ENCODE measurements around the gene LMF2.

LMF2 gene

DNA sequence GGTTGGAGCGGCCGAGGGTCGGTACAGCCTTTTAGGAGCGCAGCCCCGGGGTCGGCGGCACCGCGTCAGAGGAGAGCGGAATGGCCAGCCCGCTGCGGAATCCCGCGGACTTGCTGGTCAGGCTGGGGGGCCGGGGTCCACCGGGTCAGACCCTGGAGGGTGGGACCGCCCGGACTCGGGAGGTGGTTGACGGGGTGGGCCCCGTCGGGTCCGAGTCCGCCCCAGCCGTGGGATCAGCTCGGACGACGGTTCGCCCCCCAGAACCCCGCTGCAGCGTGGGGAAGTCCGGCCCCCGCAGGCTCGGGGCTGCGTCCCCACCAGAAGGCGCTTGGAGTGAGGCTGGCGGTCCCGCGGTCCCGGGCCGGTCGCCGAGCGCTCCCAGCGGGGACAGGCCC lies 26.5 kb downstream of the LMF2 start:
- H3K9me3 ChIP-seq (ENCODE audit: control insufficient read depth, low read length), result no peaks in the 10 kb centered on the region
- H3K36me3 ChIP-seq (ENCODE audit: control insufficient read depth, insufficient read depth, low read length), result no peaks in the 10 kb centered on the region
- no peaks in the 10 kb centered on the region for H3K4me1 ChIP-seq (ENCODE audit: control insufficient read depth, insufficient read depth, low read length)
- peaks cover 36% of the 10 kb centered on the region for H3K27me3 ChIP-seq (ENCODE audit: control insufficient read depth, insufficient read depth, low read length, poor library complexity, severe bottlenecking)
- WGBS, 2 experiments, result 6% methylated on average over 45 of the region's 45 CpGs
- H3K27ac ChIP-seq (ENCODE audit: insufficient read depth, low read depth, low read length, poor library complexity, severe bottlenecking), result no peak overlapping the region
- peak overlapping the region; percentile 31 for H3K4me3 ChIP-seq (ENCODE audit: insufficient read depth, low read depth, low read length)

DNA sequence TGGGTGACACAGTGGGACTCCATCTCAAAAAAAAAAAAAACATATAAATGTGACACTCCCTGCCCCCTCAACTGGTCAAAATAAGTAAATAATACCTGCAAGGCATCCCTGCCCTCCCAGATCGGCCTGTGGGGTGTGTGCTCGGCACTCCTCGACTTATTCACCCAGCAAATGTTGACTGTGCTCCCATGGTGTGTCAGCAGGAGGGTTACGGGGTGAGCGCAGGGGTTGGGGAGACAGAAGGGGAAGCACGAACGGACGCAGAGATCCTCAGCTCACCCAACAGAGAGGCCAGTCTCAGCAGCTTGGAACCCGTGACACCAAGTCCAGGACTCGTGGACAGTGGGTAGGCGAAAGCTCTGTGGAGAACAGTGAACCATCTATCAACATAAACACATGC lies 27.8 kb downstream of the LMF2 start:
- Histone ChIP-seq H3K4me1 (ENCODE audit: control insufficient read depth, insufficient read depth, low read length) (no peaks in the 10 kb centered on the region), H3K27me3 (ENCODE audit: control insufficient read depth, insufficient read depth, low read length, poor library complexity, severe bottlenecking) (peaks cover 36% of the 10 kb centered on the region), H3K4me3 (ENCODE audit: insufficient read depth, low read depth, low read length) (no peak overlapping the region), H3K27ac (ENCODE audit: insufficient read depth, low read depth, low read length, poor library complexity, severe bottlenecking) (no peak overlapping the region), H3K9me3 (ENCODE audit: control insufficient read depth, low read length) (no peaks in the 10 kb centered on the region), H3K36me3 (ENCODE audit: control insufficient read depth, insufficient read depth, low read length) (no peaks in the 10 kb centered on the region)
- 81 to 85% methylated on average over 11 of the region's 11 CpGs for WGBS, 2 experiments

DNA sequence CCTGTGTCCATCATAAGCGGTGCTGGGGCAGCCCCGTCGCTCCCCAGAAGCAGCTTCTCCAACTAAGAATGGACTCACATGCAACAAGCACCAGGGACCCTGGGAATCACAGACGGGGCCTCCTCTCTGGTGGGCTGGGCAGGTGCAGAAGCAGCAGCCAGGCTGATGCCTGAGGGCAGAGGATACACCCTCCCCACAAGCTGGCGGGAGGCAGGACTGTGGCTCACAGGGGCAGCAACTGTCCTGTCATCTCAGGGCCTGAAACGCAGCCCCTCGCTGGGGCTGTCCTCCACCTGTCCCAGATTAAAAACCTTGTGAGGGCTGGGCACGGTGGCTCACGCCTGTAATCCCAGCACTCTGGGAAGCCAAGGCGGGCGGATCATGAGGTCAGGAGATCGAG lies 29.6 kb downstream of the LMF2 start:
- 87 to 93% methylated on average over 12 of the region's 12 CpGs for WGBS, 2 experiments
- Histone ChIP-seq H3K27ac (ENCODE audit: insufficient read depth, low read depth, low read length, poor library complexity, severe bottlenecking) (no peak overlapping the region), H3K4me3 (ENCODE audit: insufficient read depth, low read depth, low read length) (no peak overlapping the region), H3K36me3 (ENCODE audit: control insufficient read depth, insufficient read depth, low read length) (no peaks in the 10 kb centered on the region), H3K27me3 (ENCODE audit: control insufficient read depth, insufficient read depth, low read length, poor library complexity, severe bottlenecking) (peaks cover 36% of the 10 kb centered on the region), H3K9me3 (ENCODE audit: control insufficient read depth, low read length) (no peaks in the 10 kb centered on the region), H3K4me1 (ENCODE audit: control insufficient read depth, insufficient read depth, low read length) (peaks cover 11% of the 10 kb centered on the region)

DNA sequence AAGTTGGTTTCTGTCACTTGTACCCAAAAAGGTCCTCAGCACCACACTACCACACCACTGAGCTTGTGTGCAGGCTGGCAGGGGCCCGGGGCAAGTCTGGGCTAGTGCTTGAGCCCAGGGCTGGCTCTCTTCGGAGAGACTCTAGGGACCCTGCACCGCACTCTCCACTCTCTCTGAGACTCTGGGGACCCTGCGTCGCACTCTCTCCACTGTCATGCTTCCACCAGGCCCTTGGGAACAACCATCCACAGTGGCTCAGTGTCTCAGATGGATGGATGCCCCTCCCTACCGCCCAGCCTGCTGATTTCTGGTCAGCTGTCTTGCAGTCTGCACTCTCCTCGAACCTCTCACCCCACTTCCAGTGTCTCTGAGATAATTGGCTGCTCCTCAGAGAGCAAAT lies 30.6 kb downstream of the LMF2 start:
- no peaks in the 10 kb centered on the region for H3K36me3 ChIP-seq (ENCODE audit: control insufficient read depth, insufficient read depth, low read length)
- 82 to 88% methylated on average over 7 of the region's 7 CpGs for whole genome bisulfite sequencing, 2 experiments
- H3K9me3 ChIP-seq (ENCODE audit: control insufficient read depth, low read length), result no peaks in the 10 kb centered on the region
- peaks cover 32% of the 10 kb centered on the region for H3K27me3 ChIP-seq (ENCODE audit: control insufficient read depth, insufficient read depth, low read length, poor library complexity, severe bottlenecking)
- H3K4me3 ChIP-seq (ENCODE audit: insufficient read depth, low read depth, low read length), result no peak overlapping the region
- H3K4me1 ChIP-seq (ENCODE audit: control insufficient read depth, insufficient read depth, low read length), result peaks cover 14% of the 10 kb centered on the region
- no peak overlapping the region for H3K27ac ChIP-seq (ENCODE audit: insufficient read depth, low read depth, low read length, poor library complexity, severe bottlenecking)

DNA sequence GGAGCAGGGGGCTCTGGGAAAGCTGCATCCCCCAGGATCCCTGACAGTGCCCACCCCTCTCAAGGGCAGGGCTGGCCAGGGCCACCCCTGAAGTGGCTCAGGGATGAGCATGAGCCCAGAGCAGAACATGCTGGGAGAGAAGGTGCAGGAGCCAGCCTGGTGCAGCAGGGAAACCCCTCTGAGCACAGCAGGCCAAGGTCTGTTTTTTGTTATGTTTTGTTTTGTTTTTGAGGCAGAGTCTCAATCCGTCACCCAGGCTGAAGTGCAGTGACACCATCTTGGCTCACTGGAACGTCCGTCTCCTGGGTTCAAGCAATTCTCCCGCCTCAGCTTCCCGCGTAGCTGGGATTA lies 31.9 kb downstream of the LMF2 start:
- H3K27ac ChIP-seq (ENCODE audit: insufficient read depth, low read depth, low read length, poor library complexity, severe bottlenecking), result no peak overlapping the region
- peaks cover 16% of the 10 kb centered on the region for H3K4me1 ChIP-seq (ENCODE audit: control insufficient read depth, insufficient read depth, low read length)
- WGBS, 2 experiments, result 87 to 94% methylated on average over 6 of the region's 6 CpGs
- no peaks in the 10 kb centered on the region for H3K36me3 ChIP-seq (ENCODE audit: control insufficient read depth, insufficient read depth, low read length)
- H3K9me3 ChIP-seq (ENCODE audit: control insufficient read depth, low read length), result no peaks in the 10 kb centered on the region
- peaks cover 20% of the 10 kb centered on the region for H3K27me3 ChIP-seq (ENCODE audit: control insufficient read depth, insufficient read depth, low read length, poor library complexity, severe bottlenecking)
- H3K4me3 ChIP-seq (ENCODE audit: insufficient read depth, low read depth, low read length), result no peak overlapping the region

DNA sequence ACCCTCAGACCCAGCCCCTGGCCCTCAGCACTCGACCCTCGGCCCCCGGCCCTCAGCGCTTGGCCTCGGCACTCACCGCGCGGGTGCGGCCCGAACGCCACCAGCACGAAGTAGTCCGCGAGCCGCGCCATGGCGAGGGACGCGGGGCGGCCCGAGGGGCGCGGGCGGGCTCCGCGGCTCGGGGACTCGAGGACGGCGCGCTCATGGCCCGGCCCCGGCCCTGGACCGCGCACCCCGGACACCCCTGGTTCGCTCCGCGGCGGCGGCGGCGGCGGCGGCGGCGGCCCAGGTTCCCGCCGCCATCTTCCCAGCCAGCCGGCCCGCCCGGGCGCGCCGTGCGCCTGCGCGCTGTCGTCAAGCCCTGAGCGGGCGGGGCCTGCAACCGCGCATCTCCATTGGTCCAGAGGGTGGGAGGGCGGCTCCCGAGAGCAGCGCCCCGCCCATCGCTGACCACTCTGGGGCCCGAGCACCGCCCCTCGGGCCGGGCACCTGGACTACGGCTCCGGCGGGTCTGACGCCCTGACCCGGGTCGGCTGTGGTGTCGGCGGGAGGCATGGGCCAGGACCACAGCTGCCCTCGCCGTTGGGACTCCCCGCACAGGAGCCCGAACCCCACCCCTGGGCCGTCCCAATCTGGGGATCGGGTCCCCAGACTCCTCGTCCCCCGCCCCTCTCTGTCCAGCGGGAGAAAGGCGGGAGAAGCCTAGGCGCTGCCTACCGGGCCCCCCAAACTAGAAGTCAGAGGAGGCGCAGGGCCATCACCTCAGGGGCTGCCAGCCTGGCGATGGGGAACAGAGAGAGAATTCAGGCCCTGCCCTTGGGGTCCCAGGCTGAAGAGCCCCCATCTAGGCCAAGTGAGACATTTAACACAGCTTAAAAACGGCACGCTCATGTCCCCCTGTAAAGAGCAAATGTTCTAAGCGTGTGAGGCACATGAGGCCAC lies 32.5 kb downstream of the LMF2 start, which contains the start of gene SBF1:
Gene SBF1 (minus strand): TSS at position 326 of the 942 bp plus-strand sequence. CDS start 195 bp downstream, at position 131.
- 4% methylated on average over 97 of the region's 97 CpGs for WGBS, 2 experiments
- Histone ChIP-seq H3K36me3 (ENCODE audit: control insufficient read depth, insufficient read depth, low read length) (no peaks in the 10 kb centered on the region), H3K4me1 (ENCODE audit: control insufficient read depth, insufficient read depth, low read length) (peaks cover 19% of the 10 kb centered on the region), H3K27ac (ENCODE audit: insufficient read depth, low read depth, low read length, poor library complexity, severe bottlenecking) (no peak within 1 kb of the TSS), H3K27me3 (ENCODE audit: control insufficient read depth, insufficient read depth, low read length, poor library complexity, severe bottlenecking) (peaks cover 13% of the 10 kb centered on the region), H3K4me3 (ENCODE audit: insufficient read depth, low read depth, low read length) (peak within 1 kb of the TSS; percentile 73), H3K9me3 (ENCODE audit: control insufficient read depth, low read length) (no peaks in the 10 kb centered on the region)

GRCh38 chr22:50473855-50474671 lies 33.4 kb downstream of the LMF2 start:
- 15 to 16% methylated on average over 62 of the region's 62 CpGs for WGBS, 2 experiments
- Histone ChIP-seq H3K4me3 (ENCODE audit: insufficient read depth, low read depth, low read length) (peak overlapping the region; percentile 73), H3K4me1 (ENCODE audit: control insufficient read depth, insufficient read depth, low read length) (peaks cover 22% of the 10 kb centered on the region), H3K27ac (ENCODE audit: insufficient read depth, low read depth, low read length, poor library complexity, severe bottlenecking) (no peak overlapping the region), H3K9me3 (ENCODE audit: control insufficient read depth, low read length) (no peaks in the 10 kb centered on the region), H3K36me3 (ENCODE audit: control insufficient read depth, insufficient read depth, low read length) (no peaks in the 10 kb centered on the region), H3K27me3 (ENCODE audit: control insufficient read depth, insufficient read depth, low read length, poor library complexity, severe bottlenecking) (peaks cover 4% of the 10 kb centered on the region)

- no peak overlapping the region for H3K27ac ChIP-seq (ENCODE audit: insufficient read depth, low read depth, low read length, poor library complexity, severe bottlenecking)
- WGBS, 2 experiments, result 87 to 88% methylated on average over 6 of the region's 6 CpGs
- H3K9me3 ChIP-seq (ENCODE audit: control insufficient read depth, low read length), result no peaks in the 10 kb centered on the region
- H3K36me3 ChIP-seq (ENCODE audit: control insufficient read depth, insufficient read depth, low read length), result no peaks in the 10 kb centered on the region
- H3K4me3 ChIP-seq (ENCODE audit: insufficient read depth, low read depth, low read length), result no peak overlapping the region
- peaks cover 22% of the 10 kb centered on the region for H3K4me1 ChIP-seq (ENCODE audit: control insufficient read depth, insufficient read depth, low read length)
- H3K27me3 ChIP-seq (ENCODE audit: control insufficient read depth, insufficient read depth, low read length, poor library complexity, severe bottlenecking), result no peaks in the 10 kb centered on the region
Observed at GRCh38 chr22:50473088-50473487, 34.4 kb downstream of the LMF2 start.

- no peaks in the 10 kb centered on the region for H3K9me3 ChIP-seq (ENCODE audit: control insufficient read depth, low read length)
- H3K36me3 ChIP-seq (ENCODE audit: control insufficient read depth, insufficient read depth, low read length), result peaks cover 4% of the 10 kb centered on the region
- WGBS, 2 experiments, result 84% methylated on average over 5 of the region's 5 CpGs
- H3K4me1 ChIP-seq (ENCODE audit: control insufficient read depth, insufficient read depth, low read length), result peaks cover 22% of the 10 kb centered on the region
- H3K4me3 ChIP-seq (ENCODE audit: insufficient read depth, low read depth, low read length), result no peak overlapping the region
- H3K27ac ChIP-seq (ENCODE audit: insufficient read depth, low read depth, low read length, poor library complexity, severe bottlenecking), result no peak overlapping the region
- no peaks in the 10 kb centered on the region for H3K27me3 ChIP-seq (ENCODE audit: control insufficient read depth, insufficient read depth, low read length, poor library complexity, severe bottlenecking)
Observed at GRCh38 chr22:50471962-50472361, 35.5 kb downstream of the LMF2 start.

GRCh38 chr22:50471197-50471847 lies 36.2 kb downstream of the LMF2 start:
- H3K4me3 ChIP-seq (ENCODE audit: insufficient read depth, low read depth, low read length), result no peak overlapping the region
- H3K27me3 ChIP-seq (ENCODE audit: control insufficient read depth, insufficient read depth, low read length, poor library complexity, severe bottlenecking), result no peaks in the 10 kb centered on the region
- H3K36me3 ChIP-seq (ENCODE audit: control insufficient read depth, insufficient read depth, low read length), result peaks cover 10% of the 10 kb centered on the region
- 90 to 92% methylated on average over 21 of the region's 21 CpGs for WGBS, 2 experiments
- no peaks in the 10 kb centered on the region for H3K9me3 ChIP-seq (ENCODE audit: control insufficient read depth, low read length)
- no peak overlapping the region for H3K27ac ChIP-seq (ENCODE audit: insufficient read depth, low read depth, low read length, poor library complexity, severe bottlenecking)
- H3K4me1 ChIP-seq (ENCODE audit: control insufficient read depth, insufficient read depth, low read length), result peaks cover 22% of the 10 kb centered on the region

All from ectodermal cell (in vitro differentiated cells).